Smooth muscle cell (in vitro differentiated cells): ENCODE measurements around the gene SLC27A6. TPM values are rescaled to one million over a fixed set of nuclear protein-coding genes. Genes with fewer than 3 reads are reported as not detected.

Experiments
- DNase-seq: peaks from one replicate; lab custom pipeline; 2025; ENCODE audit not compliant: unreplicated experiment; lab: John Stamatoyannopoulos, UW
- H2AFZ ChIP-seq: fragments of 200-600 bp; sonication (generic); 2 replicates; pipeline ENCODE4 v1.6.0; 2016; ENCODE audit warnings: antibody characterized with exemption, low read depth, mild to moderate bottlenecking
- H3F3A ChIP-seq: fragments of 200-600 bp; sonication (generic); 2 replicates; pipeline ENCODE4 v1.6.0; 2017; ENCODE audit warnings: antibody characterized with exemption, low read depth
- H3K27ac ChIP-seq: fragments of 200-600 bp; sonication (generic); 2 replicates; pipeline ENCODE4 v1.5.1; 2016; ENCODE audit warnings: low read depth, mild to moderate bottlenecking
- H3K27me3 ChIP-seq: fragments of 200-600 bp; sonication (generic); 2 replicates; pipeline ENCODE4 v1.6.1; 2016; ENCODE audit warnings: low read depth, mild to moderate bottlenecking
- H3K36me3 ChIP-seq: fragments of 200-600 bp; sonication (generic); 2 replicates; pipeline ENCODE4 v1.5.1; 2016; ENCODE audit warnings: low read depth
- H3K4me1 ChIP-seq: fragments of 200-600 bp; sonication (generic); 2 replicates; pipeline ENCODE4 v1.5.1; 2016; ENCODE audit warnings: low read depth
- H3K4me2 ChIP-seq: fragments of 200-600 bp; sonication (generic); 2 replicates; pipeline ENCODE4 v1.6.0; 2016; ENCODE audit warnings: mild to moderate bottlenecking
- H3K4me3 ChIP-seq: fragments of 200-600 bp; sonication (generic); 2 replicates; pipeline ENCODE4 v1.5.1; 2016; ENCODE audit warnings: mild to moderate bottlenecking
- H3K79me2 ChIP-seq: fragments of 200-600 bp; sonication (generic); 2 replicates; pipeline ENCODE4 v1.6.0; 2016; ENCODE audit warnings: low read depth, mild to moderate bottlenecking
- H3K9ac ChIP-seq: fragments of 200-600 bp; sonication (generic); 2 replicates; pipeline ENCODE4 v1.6.0; 2016; ENCODE audit warnings: low read depth
- H3K9me3 ChIP-seq: fragments of 200-600 bp; sonication (generic); replicated peaks from 2 replicates; pipeline ENCODE4 v1.5.1; 2016; ENCODE audit warnings: low read depth
- H4K20me1 ChIP-seq: fragments of 200-600 bp; sonication (generic); 2 replicates; pipeline ENCODE4 v1.6.0; 2016; ENCODE audit warnings: low read depth
- WGBS: methylation state at CpG from one replicate; pipeline ENCODE4 v1.1.7; 2016; ENCODE audit warnings: low lambda C conversion rate; 5-methylcytosine and 5-hydroxymethylcytosine counted together
- polyA plus RNA-seq: library from polyadenylated mRNA; unstranded; fragments of >200 nt; fragmentation: Nextera tagmentation; extraction: Ambion mirVana; gene quantifications from 2 replicates; pipeline ENCODE4 v1.2.1, GENCODE V29; 2016
- total RNA-seq: library from RNA; depleted of rRNA; stranded (reverse); fragments of >200 nt; gene quantifications from 2 replicates; pipeline ENCODE4 v1.2.3, GENCODE V29; 2014
- TF ChIP-seq, protein P1 (sequence below): fragments of 200-600 bp; sonication (generic); IDR thresholded peaks from 2 replicates; pipeline ENCODE4 v1.5.1; 2017; ENCODE audit warnings: borderline replicate concordance, mild to moderate bottlenecking, antibody characterized with exemption; ENCODE audit not compliant: insufficient read depth, poor library complexity, severe bottlenecking

Gene SLC27A6
- total and polyA plus RNA-seq, 2 experiments from 2014 or later = 0.49 to 2.4 TPM

DNA sequence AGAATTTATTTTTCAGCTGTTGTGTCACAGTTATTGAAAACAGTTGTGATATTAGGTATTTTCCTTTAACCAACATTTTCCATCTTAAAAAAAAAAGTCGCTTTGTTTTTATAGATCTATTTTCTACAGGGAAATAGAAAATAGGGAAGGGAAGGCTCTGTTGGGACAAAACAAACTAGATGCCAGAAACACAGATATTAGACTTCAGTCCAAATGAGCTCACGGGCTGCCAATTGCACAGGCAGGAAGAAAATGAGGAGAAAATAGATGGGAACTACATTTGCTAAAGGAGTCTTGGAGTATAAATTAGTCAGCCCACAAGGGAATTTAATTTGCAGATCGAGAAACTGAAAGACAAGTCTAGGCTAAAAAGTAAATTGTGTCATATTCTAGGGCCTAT lies 107.8 kb downstream of the SLC27A6 start:
- Histone ChIP-seq H3K9ac (no peak overlapping the region), H3K4me2 (no peak overlapping the region), H4K20me1 (no peaks in the 10 kb centered on the region), H2AFZ (no peak overlapping the region), H3K4me3 (no peak overlapping the region), H3F3A (no peaks in the 10 kb centered on the region), H3K9me3 (no peaks in the 10 kb centered on the region), H3K27me3 (no peaks in the 10 kb centered on the region), H3K36me3 (no peaks in the 10 kb centered on the region), H3K4me1 (no peaks in the 10 kb centered on the region), H3K79me2 (no peaks in the 10 kb centered on the region), H3K27ac (no peak overlapping the region)
- WGBS = 87% methylated on average over 3 of the region's 3 CpGs
- no peak for DNase-seq
- TF ChIP-seq, protein P1, sequence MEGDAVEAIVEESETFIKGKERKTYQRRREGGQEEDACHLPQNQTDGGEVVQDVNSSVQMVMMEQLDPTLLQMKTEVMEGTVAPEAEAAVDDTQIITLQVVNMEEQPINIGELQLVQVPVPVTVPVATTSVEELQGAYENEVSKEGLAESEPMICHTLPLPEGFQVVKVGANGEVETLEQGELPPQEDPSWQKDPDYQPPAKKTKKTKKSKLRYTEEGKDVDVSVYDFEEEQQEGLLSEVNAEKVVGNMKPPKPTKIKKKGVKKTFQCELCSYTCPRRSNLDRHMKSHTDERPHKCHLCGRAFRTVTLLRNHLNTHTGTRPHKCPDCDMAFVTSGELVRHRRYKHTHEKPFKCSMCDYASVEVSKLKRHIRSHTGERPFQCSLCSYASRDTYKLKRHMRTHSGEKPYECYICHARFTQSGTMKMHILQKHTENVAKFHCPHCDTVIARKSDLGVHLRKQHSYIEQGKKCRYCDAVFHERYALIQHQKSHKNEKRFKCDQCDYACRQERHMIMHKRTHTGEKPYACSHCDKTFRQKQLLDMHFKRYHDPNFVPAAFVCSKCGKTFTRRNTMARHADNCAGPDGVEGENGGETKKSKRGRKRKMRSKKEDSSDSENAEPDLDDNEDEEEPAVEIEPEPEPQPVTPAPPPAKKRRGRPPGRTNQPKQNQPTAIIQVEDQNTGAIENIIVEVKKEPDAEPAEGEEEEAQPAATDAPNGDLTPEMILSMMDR = no peak

DNA sequence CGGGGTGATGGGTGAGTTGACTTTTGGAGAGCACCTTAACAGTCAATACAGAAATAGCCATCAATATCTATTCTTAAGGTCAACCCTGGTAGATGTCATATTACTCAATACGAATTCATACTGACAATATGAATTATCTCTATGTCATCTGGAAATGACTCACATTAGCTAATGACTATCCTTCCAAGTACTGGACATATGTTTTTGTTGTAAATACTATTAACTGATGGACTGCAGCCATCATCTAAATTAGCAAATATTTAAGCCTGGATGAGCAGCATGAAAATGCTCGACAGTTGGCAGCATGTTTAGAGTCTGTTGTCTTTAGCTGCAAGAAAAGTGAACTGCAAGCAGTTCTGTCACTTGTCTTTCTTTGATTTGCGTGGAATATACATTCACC lies 109.6 kb downstream of the SLC27A6 start:
- Histone ChIP-seq H3K4me2 (no peak overlapping the region), H2AFZ (no peak overlapping the region), H4K20me1 (no peaks in the 10 kb centered on the region), H3K4me1 (no peaks in the 10 kb centered on the region), H3K9ac (no peak overlapping the region), H3K36me3 (no peaks in the 10 kb centered on the region), H3K79me2 (no peaks in the 10 kb centered on the region), H3K27ac (no peak overlapping the region), H3K27me3 (no peaks in the 10 kb centered on the region), H3K4me3 (no peak overlapping the region), H3F3A (no peaks in the 10 kb centered on the region), H3K9me3 (no peaks in the 10 kb centered on the region)
- TF ChIP-seq, protein P1 = no peak
- 81% methylated on average over 4 of the region's 4 CpGs for WGBS
- DNase-seq = no peak

DNA sequence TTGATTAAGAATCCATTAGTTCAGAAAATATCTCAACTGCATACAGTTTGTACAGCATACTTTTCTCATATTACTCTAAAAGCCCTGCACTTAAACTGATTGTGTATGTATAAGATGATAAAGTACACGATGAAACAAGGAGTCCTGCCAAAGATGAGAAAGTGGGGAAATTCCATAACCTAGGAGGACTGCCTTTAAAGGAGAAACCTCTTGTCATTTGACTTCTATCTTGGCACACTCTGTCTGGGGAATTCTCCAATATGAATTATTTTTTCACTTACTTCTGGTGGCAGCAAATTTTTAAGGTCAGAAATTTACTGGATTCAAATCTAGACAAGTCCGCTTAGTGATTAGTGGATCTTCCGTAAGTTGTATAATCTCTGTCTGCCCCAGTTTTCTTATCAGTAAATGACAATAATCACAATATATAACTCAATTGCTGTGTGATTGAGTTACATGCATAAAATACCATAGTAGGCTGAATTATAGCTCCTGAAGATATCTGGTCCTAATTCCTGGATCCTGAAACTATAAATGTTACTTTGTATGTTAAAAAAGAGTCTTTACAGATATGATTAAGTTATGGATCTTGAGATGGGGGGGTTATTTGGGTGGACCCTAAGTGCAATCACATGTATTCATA lies 112.3 kb downstream of the SLC27A6 start:
- TF ChIP-seq, protein P1 = no peak
- Histone ChIP-seq H3K4me2 (no peak overlapping the region), H3K9me3 (no peaks in the 10 kb centered on the region), H3K27me3 (no peaks in the 10 kb centered on the region), H3K4me1 (no peaks in the 10 kb centered on the region), H4K20me1 (no peaks in the 10 kb centered on the region), H3K27ac (no peak overlapping the region), H2AFZ (no peak overlapping the region), H3K79me2 (no peaks in the 10 kb centered on the region), H3K4me3 (no peak overlapping the region), H3K36me3 (no peaks in the 10 kb centered on the region), H3F3A (no peaks in the 10 kb centered on the region), H3K9ac (no peak overlapping the region)
- DNase-seq = no peak
- 76% methylated on average over 3 of the region's 3 CpGs for WGBS

DNA sequence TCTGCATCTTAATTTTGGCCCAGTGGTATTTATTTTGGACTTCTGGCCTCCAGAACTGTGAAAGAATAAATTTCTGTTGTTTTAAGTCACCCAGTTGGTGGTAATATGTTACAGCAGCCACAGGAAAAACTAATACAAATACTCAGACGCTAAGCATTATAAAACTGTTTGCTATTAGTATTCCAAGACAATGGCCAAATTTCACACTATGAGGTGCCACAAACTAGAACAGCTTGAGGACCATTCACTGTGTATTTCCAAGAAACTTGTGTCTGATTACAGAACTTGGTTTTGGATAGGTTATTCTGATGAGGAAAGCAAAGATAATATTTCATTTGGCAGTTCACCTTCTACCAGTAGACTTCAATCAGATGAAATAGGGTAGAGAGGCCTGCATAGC lies 113.0 kb downstream of the SLC27A6 start:
- no peak overlapping the region for H2AFZ ChIP-seq
- 81% methylated on average over 1 of the region's 1 CpG for WGBS
- no peaks in the 10 kb centered on the region for H3K9me3 ChIP-seq
- no peak overlapping the region for H3K4me3 ChIP-seq
- no peaks in the 10 kb centered on the region for H3K79me2 ChIP-seq
- H3K27ac ChIP-seq = no peak overlapping the region
- no peak overlapping the region for H3K4me2 ChIP-seq
- no peaks in the 10 kb centered on the region for H3F3A ChIP-seq
- H3K36me3 ChIP-seq = no peaks in the 10 kb centered on the region
- H4K20me1 ChIP-seq = no peaks in the 10 kb centered on the region
- no peak for DNase-seq
- TF ChIP-seq, protein P1 = no peak
- H3K4me1 ChIP-seq = no peaks in the 10 kb centered on the region
- no peak overlapping the region for H3K9ac ChIP-seq
- no peaks in the 10 kb centered on the region for H3K27me3 ChIP-seq
